DND-41 (cell line): ENCODE data around the gene ROCK1.

Source experiments
- ATAC-seq: fragments of 200-7000 bp; cut with Tn5 transposase; 3 replicates; pipeline ENCODE4 v1.9.1; 2021; ENCODE audit warnings: low read depth; ENCODE audit not compliant: insufficient read depth
- DNase-seq: peaks from one replicate; pipeline ENCODE4 v3.0.0-alpha.2; 2020
- H2AFZ ChIP-seq: 2 replicates; pipeline ENCODE4 v1.6.0; 2012; ENCODE audit warnings: low read depth, low read length
- H3K27ac ChIP-seq: 2 replicates; pipeline ENCODE4 v1.5.1; 2012; ENCODE audit warnings: low read length, inconsistent platforms
- H3K27me3 ChIP-seq: fragments of 200-600 bp; sonication (generic); 2 replicates; pipeline ENCODE4 v1.6.0; 2012; ENCODE audit warnings: low read length, mild to moderate bottlenecking, inconsistent platforms; ENCODE audit not compliant: insufficient read depth, poor library complexity
- H3K36me3 ChIP-seq: 2 replicates; pipeline ENCODE4 v1.5.1; 2012; ENCODE audit warnings: low read length, inconsistent platforms; ENCODE audit not compliant: insufficient read depth
- H3K4me1 ChIP-seq: 2 replicates; pipeline ENCODE4 v1.5.1; 2012; ENCODE audit warnings: mild to moderate bottlenecking, low read length; ENCODE audit not compliant: insufficient read depth
- H3K4me2 ChIP-seq: 2 replicates; pipeline ENCODE4 v1.6.0; 2012; ENCODE audit warnings: mild to moderate bottlenecking, moderate library complexity, low read length, inconsistent platforms; ENCODE audit not compliant: insufficient read depth
- H3K4me3 ChIP-seq, 2 experiments: fragments of 200-600 bp in 1 of 2; shearing (Covaris generic) in 1 of 2; 2 replicates each; pipeline ENCODE4 v1.5.1; 2012 to 2016; ENCODE audit warnings: inconsistent platforms in 2 of 2, low read length in 2 of 2, mild to moderate bottlenecking in 2 of 2, low read depth in 1 of 2, moderate library complexity in 1 of 2
- H3K79me2 ChIP-seq: 2 replicates; pipeline ENCODE4 v1.6.0; 2012; ENCODE audit warnings: low read length, inconsistent platforms; ENCODE audit not compliant: insufficient read depth
- H3K9ac ChIP-seq: 2 replicates; pipeline ENCODE4 v1.6.0; 2012; ENCODE audit warnings: low read depth, mild to moderate bottlenecking, inconsistent platforms, low read length, moderate library complexity
- H3K9me3 ChIP-seq: 2 replicates; pipeline ENCODE4 v1.5.1; 2012; ENCODE audit warnings: low read length, moderate library complexity, mild to moderate bottlenecking, inconsistent platforms; ENCODE audit not compliant: insufficient read depth, severe bottlenecking
- H4K20me1 ChIP-seq: 2 replicates; pipeline ENCODE4 v1.6.0; 2012; ENCODE audit warnings: low read length; ENCODE audit not compliant: insufficient read depth
- CTCF ChIP-seq: IDR thresholded peaks from 2 replicates; pipeline ENCODE4 v1.5.1; 2012; ENCODE audit warnings: borderline replicate concordance, low read length, moderate library complexity, mild to moderate bottlenecking; ENCODE audit not compliant: poor library complexity, severe bottlenecking; ENCODE audit errors: extremely low read depth
- EZH2 ChIP-seq: IDR thresholded peaks from 3 replicates; pipeline ENCODE4 v1.6.1; 2012; ENCODE audit warnings: borderline replicate concordance, low read depth, mild to moderate bottlenecking, moderate library complexity, low read length, inconsistent platforms; ENCODE audit not compliant: severe bottlenecking

The ROCK1 gene

GRCh38 chr18:21100146-21100545 is 11.5 kb downstream of the ROCK1 start:
- Histone ChIP-seq H3K27ac (no peak overlapping the region), H4K20me1 (peaks cover 70% of the 10 kb centered on the region), H3K4me3 (no peak overlapping the region), H3K9ac (no peak overlapping the region), H3K9me3 (no peaks in the 10 kb centered on the region), H3K4me1 (no peaks in the 10 kb centered on the region; the same call in 1 of the 2 replicates), H3K36me3 (no peaks in the 10 kb centered on the region), H2AFZ (no peak overlapping the region), H3K4me2 (no peak overlapping the region), H3K27me3 (no peaks in the 10 kb centered on the region), H3K79me2 (peaks cover 99% of the 10 kb centered on the region)
- DNase-seq (no peak), ATAC-seq (no peak)
- TF ChIP-seq EZH2, result no peak
- no peak for TF ChIP-seq CTCF

- no peak overlapping the region for H3K9ac ChIP-seq
- no peak for DNase-seq
- no peaks in the 10 kb centered on the region for H3K9me3 ChIP-seq
- no peak overlapping the region for H3K27ac ChIP-seq
- TF ChIP-seq EZH2 (no peak), CTCF (no peak)
- H3K4me1 ChIP-seq, result no peaks in the 10 kb centered on the region; the same call in 1 of the 2 replicates
- H3K4me3 ChIP-seq, result no peak overlapping the region
- peaks cover 67% of the 10 kb centered on the region for H4K20me1 ChIP-seq
- ATAC-seq, result no peak
- no peak overlapping the region for H3K4me2 ChIP-seq
- H3K79me2 ChIP-seq, result peaks cover 99% of the 10 kb centered on the region
- H3K27me3 ChIP-seq, result no peaks in the 10 kb centered on the region
- H3K36me3 ChIP-seq, result no peaks in the 10 kb centered on the region
- no peak overlapping the region for H2AFZ ChIP-seq
Measured at GRCh38 chr18:21099442-21099841, 12.2 kb downstream of the ROCK1 start.

GRCh38 chr18:21096760-21097159 is 14.9 kb downstream of the ROCK1 start:
- DNase-seq, result no peak
- Histone ChIP-seq H3K79me2 (peaks cover 99% of the 10 kb centered on the region), H3K4me2 (no peak overlapping the region), H3K27me3 (no peaks in the 10 kb centered on the region), H3K4me3 (no peak overlapping the region), H3K36me3 (no peaks in the 10 kb centered on the region), H3K9ac (no peak overlapping the region), H3K4me1 (no peaks in the 10 kb centered on the region; the same call in 1 of the 2 replicates), H3K9me3 (no peaks in the 10 kb centered on the region), H2AFZ (no peak overlapping the region), H4K20me1 (peaks cover 65% of the 10 kb centered on the region), H3K27ac (no peak overlapping the region)
- no peak for ATAC-seq
- TF ChIP-seq EZH2, result no peak
- TF ChIP-seq CTCF, result no peak

- H3K79me2 ChIP-seq, result peaks cover 98% of the 10 kb centered on the region
- no peak overlapping the region for H3K4me2 ChIP-seq
- no peaks in the 10 kb centered on the region for H3K9me3 ChIP-seq
- H3K4me3 ChIP-seq, result no peak overlapping the region
- no peaks in the 10 kb centered on the region for H3K27me3 ChIP-seq
- H3K9ac ChIP-seq, result no peak overlapping the region
- no peak overlapping the region for H2AFZ ChIP-seq
- no peaks in the 10 kb centered on the region for H3K4me1 ChIP-seq
- no peak overlapping the region for H3K27ac ChIP-seq
- H4K20me1 ChIP-seq, result peaks cover 59% of the 10 kb centered on the region; the same call in 1 of the 2 replicates
- TF ChIP-seq CTCF (no peak), EZH2 (no peak)
- no peak for ATAC-seq
- DNase-seq, result no peak
- H3K36me3 ChIP-seq, result no peaks in the 10 kb centered on the region
Measured at GRCh38 chr18:21093133-21093532, 18.5 kb downstream of the ROCK1 start.
